Measurements from ENCODE around the gene SLC30A10. TPM values are rescaled to one million over a fixed set of nuclear protein-coding genes. Genes with fewer than 3 reads are reported as not detected.

The SLC30A10 gene
- total and polyA plus RNA-seq, 2 of the 13 experiments (the other 11 are each of a cell fraction or from before 2014, with no cell fraction given), result 20.9 to 30.2 TPM

DNA sequence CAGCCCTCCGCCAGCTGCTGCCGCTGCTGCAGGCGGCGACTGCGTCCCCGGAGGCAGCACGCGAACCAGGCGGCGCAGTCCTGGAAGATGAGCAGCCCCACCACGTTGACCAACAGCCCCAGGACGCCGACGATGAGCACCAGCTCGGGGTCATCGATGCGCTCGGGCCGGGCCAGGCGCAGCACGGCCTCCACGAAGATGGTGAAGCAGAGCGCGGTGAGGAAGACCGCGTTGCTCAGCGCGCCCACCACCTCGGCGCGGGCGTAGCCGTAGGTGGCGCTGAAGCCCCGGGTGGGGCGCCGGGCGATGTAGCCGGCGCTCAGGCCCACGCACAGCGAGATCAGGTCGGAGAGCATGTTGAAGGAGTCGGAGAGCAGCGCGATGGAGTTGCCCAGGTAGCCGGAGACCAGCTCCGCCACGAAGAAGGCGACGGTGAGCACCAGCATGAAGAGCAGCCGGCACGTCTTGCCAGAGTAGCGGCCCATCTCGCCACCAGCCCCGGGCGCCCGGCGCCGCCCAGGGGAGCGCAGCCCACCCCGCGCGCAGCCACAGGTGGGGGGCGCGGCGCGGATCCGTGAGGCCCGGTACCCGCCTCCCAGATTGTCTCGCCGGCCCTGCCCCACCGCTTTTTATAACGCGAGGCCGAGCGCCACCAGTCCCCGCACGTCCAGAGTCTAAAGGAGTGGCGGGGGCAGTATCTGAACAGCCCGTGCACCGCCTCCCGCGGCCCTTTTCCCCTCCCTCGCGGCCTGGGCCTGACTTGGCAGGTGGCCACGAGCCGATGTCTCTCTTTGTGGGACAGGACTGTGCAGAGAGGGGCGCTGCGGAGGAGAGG, at the start of gene SLC30A10 (continued):
- TF ChIP-seq, protein P1, sequence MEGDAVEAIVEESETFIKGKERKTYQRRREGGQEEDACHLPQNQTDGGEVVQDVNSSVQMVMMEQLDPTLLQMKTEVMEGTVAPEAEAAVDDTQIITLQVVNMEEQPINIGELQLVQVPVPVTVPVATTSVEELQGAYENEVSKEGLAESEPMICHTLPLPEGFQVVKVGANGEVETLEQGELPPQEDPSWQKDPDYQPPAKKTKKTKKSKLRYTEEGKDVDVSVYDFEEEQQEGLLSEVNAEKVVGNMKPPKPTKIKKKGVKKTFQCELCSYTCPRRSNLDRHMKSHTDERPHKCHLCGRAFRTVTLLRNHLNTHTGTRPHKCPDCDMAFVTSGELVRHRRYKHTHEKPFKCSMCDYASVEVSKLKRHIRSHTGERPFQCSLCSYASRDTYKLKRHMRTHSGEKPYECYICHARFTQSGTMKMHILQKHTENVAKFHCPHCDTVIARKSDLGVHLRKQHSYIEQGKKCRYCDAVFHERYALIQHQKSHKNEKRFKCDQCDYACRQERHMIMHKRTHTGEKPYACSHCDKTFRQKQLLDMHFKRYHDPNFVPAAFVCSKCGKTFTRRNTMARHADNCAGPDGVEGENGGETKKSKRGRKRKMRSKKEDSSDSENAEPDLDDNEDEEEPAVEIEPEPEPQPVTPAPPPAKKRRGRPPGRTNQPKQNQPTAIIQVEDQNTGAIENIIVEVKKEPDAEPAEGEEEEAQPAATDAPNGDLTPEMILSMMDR (CRISPR knock-in tag; IDR thresholded peaks at IDR 0.05), result peak; percentile 74
- TF ChIP-seq HNF4G (IDR thresholded peaks at IDR 0.05; ENCODE audit: borderline replicate concordance, low read depth, low read length), result no peak; the same call in 1 of the 2 replicates
- 0 out of 2 replicates have a peak, but pooled peaks have one; percentile 23 for TF ChIP-seq HNF4G (CRISPR knock-in tag; IDR thresholded peaks at IDR 0.05; ENCODE audit: borderline replicate concordance, low read depth)
- TF ChIP-seq, protein P2, sequence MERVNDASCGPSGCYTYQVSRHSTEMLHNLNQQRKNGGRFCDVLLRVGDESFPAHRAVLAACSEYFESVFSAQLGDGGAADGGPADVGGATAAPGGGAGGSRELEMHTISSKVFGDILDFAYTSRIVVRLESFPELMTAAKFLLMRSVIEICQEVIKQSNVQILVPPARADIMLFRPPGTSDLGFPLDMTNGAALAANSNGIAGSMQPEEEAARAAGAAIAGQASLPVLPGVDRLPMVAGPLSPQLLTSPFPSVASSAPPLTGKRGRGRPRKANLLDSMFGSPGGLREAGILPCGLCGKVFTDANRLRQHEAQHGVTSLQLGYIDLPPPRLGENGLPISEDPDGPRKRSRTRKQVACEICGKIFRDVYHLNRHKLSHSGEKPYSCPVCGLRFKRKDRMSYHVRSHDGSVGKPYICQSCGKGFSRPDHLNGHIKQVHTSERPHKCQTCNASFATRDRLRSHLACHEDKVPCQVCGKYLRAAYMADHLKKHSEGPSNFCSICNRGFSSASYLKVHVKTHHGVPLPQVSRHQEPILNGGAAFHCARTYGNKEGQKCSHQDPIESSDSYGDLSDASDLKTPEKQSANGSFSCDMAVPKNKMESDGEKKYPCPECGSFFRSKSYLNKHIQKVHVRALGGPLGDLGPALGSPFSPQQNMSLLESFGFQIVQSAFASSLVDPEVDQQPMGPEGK (CRISPR knock-in tag; IDR thresholded peaks at IDR 0.05), result peak; percentile 91
- TF ChIP-seq SP1 (IDR thresholded peaks at IDR 0.05), result no peak
- peak; percentile 65; the same call in 1 of the 2 replicates for TF ChIP-seq SP1 (CRISPR knock-in tag; IDR thresholded peaks at IDR 0.05)
- TF ChIP-seq, protein P3, sequence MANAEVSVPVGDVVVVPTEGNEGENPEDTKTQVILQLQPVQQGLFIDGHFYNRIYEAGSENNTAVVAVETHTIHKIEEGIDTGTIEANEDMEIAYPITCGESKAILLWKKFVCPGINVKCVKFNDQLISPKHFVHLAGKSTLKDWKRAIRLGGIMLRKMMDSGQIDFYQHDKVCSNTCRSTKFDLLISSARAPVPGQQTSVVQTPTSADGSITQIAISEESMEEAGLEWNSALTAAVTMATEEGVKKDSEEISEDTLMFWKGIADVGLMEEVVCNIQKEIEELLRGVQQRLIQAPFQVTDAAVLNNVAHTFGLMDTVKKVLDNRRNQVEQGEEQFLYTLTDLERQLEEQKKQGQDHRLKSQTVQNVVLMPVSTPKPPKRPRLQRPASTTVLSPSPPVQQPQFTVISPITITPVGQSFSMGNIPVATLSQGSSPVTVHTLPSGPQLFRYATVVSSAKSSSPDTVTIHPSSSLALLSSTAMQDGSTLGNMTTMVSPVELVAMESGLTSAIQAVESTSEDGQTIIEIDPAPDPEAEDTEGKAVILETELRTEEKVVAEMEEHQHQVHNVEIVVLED (CRISPR knock-in tag; IDR thresholded peaks at IDR 0.05; ENCODE audit: borderline replicate concordance), result no peak
- 0 out of 2 replicates have a peak, but pooled peaks have one; percentile 17 for TF ChIP-seq ZNF772 (CRISPR knock-in tag; IDR thresholded peaks at IDR 0.05)
- TF ChIP-seq ZNF749 (CRISPR knock-in tag; IDR thresholded peaks at IDR 0.05; ENCODE audit: borderline replicate concordance), result peak; percentile 70; the same call in 1 of the 2 replicates
- peak; percentile 73 for TF ChIP-seq ZNF546 (CRISPR knock-in tag; conservative IDR thresholded peaks at IDR 0.05)
- no peak for TF ChIP-seq LCORL (IDR thresholded peaks at IDR 0.05)
- 0 out of 2 replicates have a peak, but pooled peaks have one; percentile 54 for TF ChIP-seq LCORL (CRISPR knock-in tag; IDR thresholded peaks at IDR 0.05)
- peak; percentile 67; the same call in 1 of the 2 replicates for TF ChIP-seq GFI1 (CRISPR knock-in tag; IDR thresholded peaks at IDR 0.05; ENCODE audit: borderline replicate concordance)
- TF ChIP-seq, protein P4, sequence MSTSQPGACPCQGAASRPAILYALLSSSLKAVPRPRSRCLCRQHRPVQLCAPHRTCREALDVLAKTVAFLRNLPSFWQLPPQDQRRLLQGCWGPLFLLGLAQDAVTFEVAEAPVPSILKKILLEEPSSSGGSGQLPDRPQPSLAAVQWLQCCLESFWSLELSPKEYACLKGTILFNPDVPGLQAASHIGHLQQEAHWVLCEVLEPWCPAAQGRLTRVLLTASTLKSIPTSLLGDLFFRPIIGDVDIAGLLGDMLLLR (CRISPR knock-in tag; IDR thresholded peaks at IDR 0.05), result no peak; the same call in 1 of the 2 replicates
- TF ChIP-seq, protein P5, sequence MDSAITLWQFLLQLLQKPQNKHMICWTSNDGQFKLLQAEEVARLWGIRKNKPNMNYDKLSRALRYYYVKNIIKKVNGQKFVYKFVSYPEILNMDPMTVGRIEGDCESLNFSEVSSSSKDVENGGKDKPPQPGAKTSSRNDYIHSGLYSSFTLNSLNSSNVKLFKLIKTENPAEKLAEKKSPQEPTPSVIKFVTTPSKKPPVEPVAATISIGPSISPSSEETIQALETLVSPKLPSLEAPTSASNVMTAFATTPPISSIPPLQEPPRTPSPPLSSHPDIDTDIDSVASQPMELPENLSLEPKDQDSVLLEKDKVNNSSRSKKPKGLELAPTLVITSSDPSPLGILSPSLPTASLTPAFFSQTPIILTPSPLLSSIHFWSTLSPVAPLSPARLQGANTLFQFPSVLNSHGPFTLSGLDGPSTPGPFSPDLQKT (CRISPR knock-in tag; IDR thresholded peaks at IDR 0.05; ENCODE audit: borderline replicate concordance), result no peak
- TF ChIP-seq, protein P6, sequence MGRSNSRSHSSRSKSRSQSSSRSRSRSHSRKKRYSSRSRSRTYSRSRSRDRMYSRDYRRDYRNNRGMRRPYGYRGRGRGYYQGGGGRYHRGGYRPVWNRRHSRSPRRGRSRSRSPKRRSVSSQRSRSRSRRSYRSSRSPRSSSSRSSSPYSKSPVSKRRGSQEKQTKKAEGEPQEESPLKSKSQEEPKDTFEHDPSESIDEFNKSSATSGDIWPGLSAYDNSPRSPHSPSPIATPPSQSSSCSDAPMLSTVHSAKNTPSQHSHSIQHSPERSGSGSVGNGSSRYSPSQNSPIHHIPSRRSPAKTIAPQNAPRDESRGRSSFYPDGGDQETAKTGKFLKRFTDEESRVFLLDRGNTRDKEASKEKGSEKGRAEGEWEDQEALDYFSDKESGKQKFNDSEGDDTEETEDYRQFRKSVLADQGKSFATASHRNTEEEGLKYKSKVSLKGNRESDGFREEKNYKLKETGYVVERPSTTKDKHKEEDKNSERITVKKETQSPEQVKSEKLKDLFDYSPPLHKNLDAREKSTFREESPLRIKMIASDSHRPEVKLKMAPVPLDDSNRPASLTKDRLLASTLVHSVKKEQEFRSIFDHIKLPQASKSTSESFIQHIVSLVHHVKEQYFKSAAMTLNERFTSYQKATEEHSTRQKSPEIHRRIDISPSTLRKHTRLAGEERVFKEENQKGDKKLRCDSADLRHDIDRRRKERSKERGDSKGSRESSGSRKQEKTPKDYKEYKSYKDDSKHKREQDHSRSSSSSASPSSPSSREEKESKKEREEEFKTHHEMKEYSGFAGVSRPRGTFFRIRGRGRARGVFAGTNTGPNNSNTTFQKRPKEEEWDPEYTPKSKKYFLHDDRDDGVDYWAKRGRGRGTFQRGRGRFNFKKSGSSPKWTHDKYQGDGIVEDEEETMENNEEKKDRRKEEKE (IDR thresholded peaks at IDR 0.05), result no peak
- peak; percentile 80; the same call in 1 of the 2 replicates for TF ChIP-seq ZNF790 (CRISPR knock-in tag; IDR thresholded peaks at IDR 0.05; ENCODE audit: borderline replicate concordance)
- peak; percentile 89 for TF ChIP-seq ZFX (CRISPR knock-in tag; IDR thresholded peaks at IDR 0.05; ENCODE audit: low read depth)
